GM18505 (cell line): ENCODE data around the gene FBXO7.

Source experiments
- ATAC-seq: cut with Tn5 transposase; IDR thresholded peaks from one replicate; pipeline ENCODE4 v1.9.1; 2021; ENCODE audit not compliant: unreplicated experiment
- POLR2A ChIP-seq: IDR thresholded peaks from 4 replicates; pipeline ENCODE4 v1.6.1; 2011; ENCODE audit warnings: borderline replicate concordance; ENCODE audit not compliant: insufficient read depth, insufficient read length; ENCODE audit errors: extremely low read depth

The FBXO7 gene

GRCh38 chr22:32474635-32475467 lies at the start of gene FBXO7:
Gene FBXO7 (plus strand): TSS chr22:32474811. CDS start chr22:32475003, 192 bp downstream.
- TF ChIP-seq POLR2A, result peak; percentile 81
- peak; percentile 68 for ATAC-seq

DNA sequence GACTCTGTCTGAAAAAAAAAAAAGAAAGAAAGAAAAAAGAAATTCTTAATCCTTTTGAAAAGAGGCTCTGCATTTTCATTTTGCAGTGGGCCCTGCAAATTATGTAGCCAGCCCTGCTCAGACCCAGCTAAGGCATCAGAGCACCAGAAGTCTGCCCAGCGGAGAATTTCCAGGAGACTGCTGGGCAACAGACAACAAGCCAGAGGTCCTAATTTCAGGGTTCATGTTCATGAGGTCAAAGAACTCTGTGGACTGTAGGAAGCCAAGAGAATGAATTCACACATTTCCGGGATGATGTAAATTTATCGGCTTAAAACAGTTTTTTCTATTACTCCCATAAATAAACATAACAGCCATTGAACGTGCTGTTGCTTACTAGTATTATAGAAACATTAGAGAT lies 47.7 kb upstream of the FBXO7 start:
- no peak for ATAC-seq

DNA sequence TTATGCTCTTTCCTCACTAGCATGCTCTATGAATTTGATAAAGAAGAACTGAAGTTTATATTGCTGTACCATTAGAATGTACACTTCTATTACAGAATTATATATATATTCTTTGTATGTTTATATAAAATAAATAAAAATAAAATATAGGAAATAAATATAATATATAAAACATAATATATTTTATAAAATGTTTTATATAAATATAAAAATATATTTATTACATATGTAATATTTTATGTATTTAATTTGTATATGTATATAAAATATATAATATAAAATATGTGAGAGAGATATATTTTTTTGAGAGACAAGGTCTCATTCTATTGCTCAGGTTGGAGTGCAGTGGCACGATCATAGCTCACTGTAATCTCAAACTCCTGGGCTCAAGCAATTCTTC lies 44.3 kb upstream of the FBXO7 start:
- TF ChIP-seq POLR2A, result no peak
- ATAC-seq, result no peak

More for the DNA sequence above, 47.7 kb upstream of the FBXO7 start:
- no peak for TF ChIP-seq POLR2A

DNA sequence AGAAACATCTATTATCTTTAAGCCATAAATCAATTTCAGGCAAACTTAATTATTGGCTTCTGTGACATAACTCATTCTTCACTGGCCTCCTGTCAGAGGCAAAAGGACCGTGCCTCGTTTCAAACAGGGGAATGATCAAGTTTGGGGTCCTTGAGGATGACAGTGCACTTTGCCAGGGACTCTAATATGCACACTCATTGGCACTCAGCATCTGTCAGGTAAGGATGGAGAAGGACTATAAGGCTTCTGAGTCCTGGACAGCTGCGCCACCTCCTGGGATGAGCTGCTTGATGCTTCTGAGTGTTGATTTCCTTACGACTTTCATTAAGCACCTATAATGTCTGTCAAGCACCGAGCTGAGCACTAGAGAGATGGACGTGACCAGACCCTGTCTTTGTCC lies 30.5 kb upstream of the FBXO7 start:
- TF ChIP-seq POLR2A, result no peak
- ATAC-seq, result no peak

DNA sequence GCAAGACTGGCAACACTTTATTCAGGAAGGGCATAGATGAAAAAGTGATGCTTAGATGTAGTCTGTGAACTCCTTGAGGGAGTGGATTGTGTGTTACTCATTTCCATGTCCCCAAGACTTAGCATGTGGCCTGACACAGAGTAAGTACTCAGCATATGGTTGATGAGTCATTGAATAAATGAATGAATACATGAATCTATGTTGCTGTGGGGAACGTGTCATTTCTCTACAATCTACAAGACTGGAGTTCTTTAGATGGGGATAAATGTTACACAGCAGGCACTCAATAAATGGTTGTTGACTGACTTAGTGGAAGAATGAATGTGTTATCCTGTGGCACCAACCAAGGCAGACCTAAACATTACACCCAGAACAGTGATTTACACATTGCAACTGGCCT lies 28.3 kb upstream of the FBXO7 start:
- TF ChIP-seq POLR2A, result no peak
- no peak for ATAC-seq

DNA sequence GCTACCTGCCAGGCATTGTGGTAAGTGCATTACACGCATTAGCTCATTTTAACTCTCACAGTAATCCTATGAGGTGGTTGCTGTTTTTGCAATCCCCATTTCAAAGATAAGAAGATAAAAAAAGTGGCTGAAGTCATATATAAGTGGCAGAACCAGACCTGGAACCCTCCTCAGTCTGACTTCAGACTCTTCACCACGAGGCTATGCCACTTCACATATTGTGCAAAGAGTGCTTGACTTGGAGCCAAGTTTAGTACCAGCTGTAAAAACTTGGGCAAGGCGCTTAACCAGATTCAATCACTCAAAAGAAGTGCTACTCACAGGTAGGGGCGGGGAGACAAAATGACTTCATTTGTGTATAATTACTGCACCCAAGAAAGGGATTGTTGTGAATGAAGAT lies 25.6 kb upstream of the FBXO7 start:
- TF ChIP-seq POLR2A, result no peak
- no peak for ATAC-seq

GRCh38 chr22:32457031-32457430 lies 17.6 kb upstream of the FBXO7 start:
- no peak for TF ChIP-seq POLR2A
- ATAC-seq, result no peak

GRCh38 chr22:32462452-32462851 lies 12.2 kb upstream of the FBXO7 start:
- no peak for ATAC-seq
- TF ChIP-seq POLR2A, result no peak

DNA sequence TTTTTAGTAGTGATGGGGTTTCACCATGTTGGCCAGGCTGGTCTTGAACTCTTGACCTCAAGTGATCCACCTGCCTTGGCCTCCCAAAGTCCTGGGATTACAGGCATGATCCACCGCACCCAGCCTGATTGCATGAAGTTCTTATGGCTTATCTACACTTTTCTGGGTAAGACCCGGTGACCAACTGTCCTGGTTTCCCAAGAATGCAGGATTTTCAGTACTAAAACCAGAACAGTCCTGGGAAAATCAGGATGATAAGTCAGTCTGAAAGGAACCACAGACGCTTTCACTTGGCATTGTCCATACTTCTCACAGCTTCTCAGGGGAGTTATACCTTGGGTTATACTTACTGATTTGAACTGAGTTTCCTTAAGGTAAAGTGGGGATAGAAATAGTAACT lies 8.9 kb upstream of the FBXO7 start:
- ATAC-seq, result no peak
- no peak for TF ChIP-seq POLR2A

DNA sequence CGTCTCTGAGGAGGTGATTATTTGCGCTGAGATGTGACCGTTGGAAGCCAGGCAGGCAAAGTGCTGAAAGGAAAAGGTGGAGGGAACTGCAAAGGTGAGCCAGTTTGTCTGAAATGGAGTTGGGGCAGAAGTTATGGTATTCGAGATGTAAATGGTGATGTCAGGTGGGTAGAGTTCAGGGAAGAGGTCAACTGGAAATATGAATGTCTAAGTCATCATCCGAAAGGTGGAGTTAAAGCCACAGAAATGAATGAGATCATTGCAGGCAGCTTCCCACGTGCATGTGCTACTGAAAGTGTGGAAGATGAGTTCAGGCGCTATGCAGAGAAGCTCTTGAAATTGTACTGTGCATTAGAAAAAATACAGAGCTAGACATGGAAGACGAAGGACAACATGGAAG lies 8.1 kb upstream of the FBXO7 start:
- ATAC-seq, result no peak
- TF ChIP-seq POLR2A, result no peak

DNA sequence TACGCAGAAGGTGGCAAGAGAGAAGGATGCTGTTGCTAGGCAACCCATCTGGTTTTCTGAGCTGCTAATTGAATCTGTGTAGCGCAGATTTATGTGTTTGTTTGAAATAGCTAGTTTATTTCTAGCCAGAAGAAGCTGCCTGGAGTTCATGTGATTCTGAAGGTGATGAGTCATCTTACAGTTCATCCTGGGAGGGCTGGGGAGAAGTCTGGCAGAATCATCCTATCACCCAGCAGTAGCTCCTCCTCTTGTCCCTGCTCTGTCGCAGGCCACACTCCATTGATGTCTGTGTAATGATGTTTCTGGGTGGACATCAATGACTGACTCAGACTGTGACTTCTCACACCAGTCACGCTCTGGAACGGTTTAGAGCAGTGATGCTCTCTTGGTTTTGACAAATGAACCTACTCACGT lies 4.8 kb upstream of the FBXO7 start:
- ATAC-seq, result no peak
- TF ChIP-seq POLR2A, result no peak

DNA sequence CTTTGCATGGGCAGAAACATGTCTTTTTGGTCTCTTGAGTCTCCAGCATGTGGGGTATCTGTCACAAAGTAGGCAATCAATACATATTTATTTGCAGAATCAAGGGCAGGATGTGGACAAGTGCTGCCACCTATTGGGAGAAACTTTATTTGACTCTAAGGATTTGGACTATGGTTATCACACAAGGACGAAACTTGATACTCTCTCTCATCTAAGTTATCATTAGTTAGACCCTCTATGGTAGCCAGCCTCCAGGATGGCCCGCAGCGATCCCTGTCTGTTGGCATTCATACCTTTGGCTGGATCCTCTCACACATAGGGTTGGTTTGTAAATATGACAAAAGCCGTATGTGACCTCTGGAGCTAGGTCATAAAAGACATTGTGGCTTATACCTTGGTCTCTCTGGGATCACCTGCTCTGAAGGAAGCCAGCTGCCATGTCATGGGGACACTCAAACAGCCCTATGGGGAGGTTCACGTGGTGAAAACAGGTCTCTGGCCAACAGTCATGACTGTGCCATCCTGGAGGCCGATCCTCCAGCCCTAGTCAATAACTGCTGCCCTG lies 1.1 kb upstream of the FBXO7 start:
- no peak for TF ChIP-seq POLR2A
- ATAC-seq, result no peak

GRCh38 chr22:32475468-32476010 lies 928 bp downstream of the FBXO7 start:
- no peak for TF ChIP-seq POLR2A
- peak; percentile 3 for ATAC-seq
